Endometrial microvascular endothelial cells (primary cell): Measurements from ENCODE around the gene AMBN. TPM values are rescaled to one million over a fixed set of nuclear protein-coding genes. Genes with fewer than 3 reads are reported as not detected.

Source experiments
- in situ Hi-C: cut with HindIII; loops from 2 replicates; pipeline ENCODE4 v1.10.0; 2017; ENCODE audit warnings: low sequenced_read_pairs, low pct_unique_long_range_greater_than_20kb; ENCODE audit errors: inconsistent ontology term
- total RNA-seq: library from RNA; depleted of rRNA; stranded (reverse); fragments of >200 nt; gene quantifications from one replicate; pipeline ENCODE4 v1.2.3, GENCODE V29; 2015; ENCODE audit errors: inconsistent ontology term

AMBN gene
- total RNA-seq: not detected

GRCh38 chr4:70591955-70592582 lies at the start of gene AMBN:
TSS of gene AMBN (plus strand) at chr4:70592256. CDS start at chr4:70592359, 103 bp downstream.
- in situ Hi-C loops: no loop called here

GRCh38 chr4:70544279-70544868 lies 47.7 kb upstream of the AMBN start:
- in situ Hi-C loops: no loop called here

GRCh38 chr4:70556856-70557255 lies 35.2 kb upstream of the AMBN start:
- in situ Hi-C loops: no loop called here

- in situ Hi-C loops: no loop called here
Observed at GRCh38 chr4:70559211-70559830, 32.7 kb upstream of the AMBN start.

GRCh38 chr4:70559924-70560323 lies 32.1 kb upstream of the AMBN start:
- in situ Hi-C loops: no loop called here

GRCh38 chr4:70564033-70564432 lies 28.0 kb upstream of the AMBN start:
- in situ Hi-C loops: no loop called here

- in situ Hi-C loops: no loop called here
Observed at GRCh38 chr4:70570796-70571195, 21.3 kb upstream of the AMBN start.

- in situ Hi-C loops: no loop called here
Observed at GRCh38 chr4:70571772-70572171, 20.3 kb upstream of the AMBN start.

GRCh38 chr4:70575964-70576363 lies 16.1 kb upstream of the AMBN start:
- in situ Hi-C loops: no loop called here

GRCh38 chr4:70577220-70577927 lies 14.7 kb upstream of the AMBN start:
- in situ Hi-C loops: no loop called here

GRCh38 chr4:70581980-70582379 lies 10.1 kb upstream of the AMBN start:
- in situ Hi-C loops: no loop called here

- in situ Hi-C loops: no loop called here
Observed at GRCh38 chr4:70583952-70584834, 7.9 kb upstream of the AMBN start.

- in situ Hi-C loops: no loop called here
Observed at GRCh38 chr4:70586841-70587240, 5.2 kb upstream of the AMBN start.

GRCh38 chr4:70589785-70590184 lies 2.3 kb upstream of the AMBN start:
- in situ Hi-C loops: no loop called here

GRCh38 chr4:70594196-70594595 lies 2.1 kb downstream of the AMBN start:
- in situ Hi-C loops: no loop called here

- in situ Hi-C loops: no loop called here
Observed at GRCh38 chr4:70600305-70600704, 8.2 kb downstream of the AMBN start.

GRCh38 chr4:70600977-70601376 lies 8.9 kb downstream of the AMBN start:
- in situ Hi-C loops: no loop called here

- in situ Hi-C loops: no loop called here
Observed at GRCh38 chr4:70601422-70602039, 9.5 kb downstream of the AMBN start.

GRCh38 chr4:70603856-70604255 lies 11.8 kb downstream of the AMBN start:
- in situ Hi-C loops: no loop called here
